LNCaP clone FGC (cell line): ENCODE results near the gene ZNF367.
"Not testable (repeated sequence)": the region's sequence is repeated elsewhere in the genome, so short reads cannot be mapped to it uniquely, and the experiment has no call there.

Experiments used
- DNase-seq: peaks from one replicate; pipeline ENCODE4 v3.0.0-alpha.2; 2011; ENCODE audit warnings: low read depth
- H3K4me3 ChIP-seq: 2 replicates; pipeline ENCODE4 v1.5.1; 2011; ENCODE audit warnings: mild to moderate bottlenecking, low read depth, low read length, control low read depth
- TF ChIP-seq, protein P1 (sequence below): IDR thresholded peaks from 2 replicates; pipeline ENCODE4 v1.5.1; 2012; ENCODE audit warnings: mild to moderate bottlenecking; ENCODE audit not compliant: control insufficient read depth, insufficient read depth; ENCODE audit errors: extremely low read depth

ZNF367 gene

GRCh38 chr9:96382175-96382574 is 36.0 kb downstream of the ZNF367 start:
- TF ChIP-seq, protein P1, sequence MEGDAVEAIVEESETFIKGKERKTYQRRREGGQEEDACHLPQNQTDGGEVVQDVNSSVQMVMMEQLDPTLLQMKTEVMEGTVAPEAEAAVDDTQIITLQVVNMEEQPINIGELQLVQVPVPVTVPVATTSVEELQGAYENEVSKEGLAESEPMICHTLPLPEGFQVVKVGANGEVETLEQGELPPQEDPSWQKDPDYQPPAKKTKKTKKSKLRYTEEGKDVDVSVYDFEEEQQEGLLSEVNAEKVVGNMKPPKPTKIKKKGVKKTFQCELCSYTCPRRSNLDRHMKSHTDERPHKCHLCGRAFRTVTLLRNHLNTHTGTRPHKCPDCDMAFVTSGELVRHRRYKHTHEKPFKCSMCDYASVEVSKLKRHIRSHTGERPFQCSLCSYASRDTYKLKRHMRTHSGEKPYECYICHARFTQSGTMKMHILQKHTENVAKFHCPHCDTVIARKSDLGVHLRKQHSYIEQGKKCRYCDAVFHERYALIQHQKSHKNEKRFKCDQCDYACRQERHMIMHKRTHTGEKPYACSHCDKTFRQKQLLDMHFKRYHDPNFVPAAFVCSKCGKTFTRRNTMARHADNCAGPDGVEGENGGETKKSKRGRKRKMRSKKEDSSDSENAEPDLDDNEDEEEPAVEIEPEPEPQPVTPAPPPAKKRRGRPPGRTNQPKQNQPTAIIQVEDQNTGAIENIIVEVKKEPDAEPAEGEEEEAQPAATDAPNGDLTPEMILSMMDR: no peak
- DNase-seq: no peak
- no peak overlapping the region for H3K4me3 ChIP-seq

DNA sequence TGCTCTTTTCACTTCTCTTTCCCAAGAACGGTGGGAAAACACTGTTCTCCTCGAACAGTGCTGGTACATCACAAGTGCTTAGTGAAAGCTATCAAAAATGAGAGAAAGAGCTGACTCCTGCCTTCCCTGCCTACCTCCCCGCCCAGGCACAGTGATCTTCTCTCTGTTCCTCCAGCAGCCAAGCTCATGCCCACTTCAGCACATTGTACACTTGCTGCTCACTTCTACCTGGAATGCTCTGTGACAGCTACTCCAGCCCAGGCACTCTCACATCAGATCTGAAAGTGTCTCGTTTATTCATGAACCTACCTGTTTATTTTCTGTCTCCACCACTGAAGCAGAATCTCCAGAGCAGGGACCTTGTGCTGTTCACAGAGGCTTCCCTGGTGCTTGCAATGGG is 36.5 kb downstream of the ZNF367 start:
- TF ChIP-seq, protein P1: no peak
- H3K4me3 ChIP-seq: no peak overlapping the region
- DNase-seq: no peak

GRCh38 chr9:96381125-96381524 is 37.0 kb downstream of the ZNF367 start:
- TF ChIP-seq, protein P1: no peak
- no peak for DNase-seq
- H3K4me3 ChIP-seq: no peak overlapping the region

DNA sequence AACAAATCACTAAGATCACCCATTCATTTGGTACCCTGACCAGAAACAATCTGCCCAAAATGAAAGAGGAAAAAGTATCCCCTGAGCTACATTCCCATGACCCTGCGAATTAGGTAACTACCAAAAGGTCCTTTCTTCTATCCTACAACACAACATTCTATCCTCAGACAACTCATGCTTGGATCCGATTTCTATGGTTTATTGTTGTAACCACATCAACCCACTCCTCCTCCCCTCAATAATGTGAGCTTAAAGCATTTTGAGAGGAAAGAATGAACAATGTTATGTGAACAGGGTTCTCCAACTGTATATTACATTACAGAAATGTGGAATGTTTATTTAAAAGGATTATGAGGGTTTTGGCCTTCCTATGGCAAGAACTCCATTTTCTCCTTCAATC is 38.7 kb downstream of the ZNF367 start:
- DNase-seq: no peak
- H3K4me3 ChIP-seq: no peak overlapping the region
- TF ChIP-seq, protein P1: no peak

DNA sequence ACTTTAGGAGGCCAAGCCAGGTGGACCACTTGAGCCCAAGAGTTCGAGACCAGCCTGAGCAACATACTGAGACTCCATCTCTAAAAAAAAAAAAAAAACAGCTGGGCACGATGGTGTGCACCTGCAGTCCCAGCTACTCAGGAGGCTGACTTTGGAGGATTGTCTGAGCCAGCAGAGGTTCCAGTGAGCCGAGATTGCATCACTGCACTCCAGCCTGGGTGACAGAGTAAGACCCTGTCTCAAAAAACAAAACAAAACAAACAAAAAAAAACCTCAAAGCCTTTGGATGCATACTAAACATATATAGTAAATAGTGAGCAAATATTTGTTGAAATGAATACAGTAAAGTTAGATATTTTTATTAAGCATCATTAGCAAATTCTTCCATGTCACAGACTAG is 40.0 kb downstream of the ZNF367 start:
- TF ChIP-seq, protein P1: no peak
- DNase-seq: no peak
- H3K4me3 ChIP-seq: no peak overlapping the region

DNA sequence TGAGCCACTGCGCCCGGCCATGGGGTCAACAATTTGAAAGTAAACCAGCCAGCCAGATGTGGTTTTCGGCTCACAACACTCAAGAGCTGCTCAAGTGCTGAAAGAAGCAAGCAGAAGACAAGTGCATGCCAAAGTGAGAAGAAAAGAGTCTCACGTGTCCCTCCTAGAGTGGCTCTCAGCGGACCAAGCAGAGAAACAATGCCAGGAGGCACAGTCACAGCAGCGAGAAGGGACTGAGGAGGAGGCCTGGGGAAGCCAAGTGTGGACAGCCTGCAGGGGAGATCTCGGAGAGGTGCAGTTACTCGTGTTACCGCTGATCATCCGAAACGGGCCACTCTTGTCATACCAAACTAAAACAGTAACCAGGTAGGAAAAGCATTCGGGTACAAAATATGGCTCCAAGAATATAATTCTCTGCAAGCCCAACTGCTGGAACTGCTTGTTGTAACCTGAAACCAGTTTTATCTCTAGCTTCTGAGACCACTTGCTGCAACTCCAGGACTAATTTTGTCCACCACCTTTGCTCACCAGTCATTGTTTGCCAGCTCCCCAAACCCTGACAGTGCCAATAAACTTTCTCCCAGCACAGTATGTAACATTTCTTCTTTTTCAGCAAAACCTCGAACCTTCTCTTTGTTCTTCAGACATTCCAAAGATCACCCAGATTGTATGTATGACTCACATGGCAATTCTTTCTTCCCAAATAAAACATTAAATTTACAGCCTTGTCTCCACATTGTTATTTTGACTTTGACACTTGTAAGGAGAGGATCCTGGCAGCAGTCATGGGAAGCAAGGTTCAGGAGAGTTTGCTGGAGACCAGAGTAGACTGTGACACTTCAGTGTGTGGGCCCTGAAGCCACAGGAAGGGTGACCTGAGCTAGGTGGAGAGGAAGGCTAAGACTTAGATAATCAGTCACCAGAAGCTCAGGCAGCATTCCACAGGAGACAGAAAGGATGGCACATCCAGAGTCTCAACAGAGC is 41.0 kb downstream of the ZNF367 start:
- TF ChIP-seq, protein P1: no peak
- no peak for DNase-seq
- H3K4me3 ChIP-seq: no peak overlapping the region

GRCh38 chr9:96375507-96375906 is 42.7 kb downstream of the ZNF367 start:
- not testable (repeated sequence) for H3K4me3 ChIP-seq, DNase-seq
